ENCODE measurements around the gene SLC4A8. TPM values are rescaled to one million over a fixed set of nuclear protein-coding genes. Genes with fewer than 3 reads are reported as not detected.

SLC4A8 gene
- total and polyA plus RNA-seq, 9 of the 15 experiments (the other 6 are each of a cell fraction or from before 2014, with no cell fraction given): 0.04 to 1.5 (median 0.12) TPM; not detected in 2

DNA sequence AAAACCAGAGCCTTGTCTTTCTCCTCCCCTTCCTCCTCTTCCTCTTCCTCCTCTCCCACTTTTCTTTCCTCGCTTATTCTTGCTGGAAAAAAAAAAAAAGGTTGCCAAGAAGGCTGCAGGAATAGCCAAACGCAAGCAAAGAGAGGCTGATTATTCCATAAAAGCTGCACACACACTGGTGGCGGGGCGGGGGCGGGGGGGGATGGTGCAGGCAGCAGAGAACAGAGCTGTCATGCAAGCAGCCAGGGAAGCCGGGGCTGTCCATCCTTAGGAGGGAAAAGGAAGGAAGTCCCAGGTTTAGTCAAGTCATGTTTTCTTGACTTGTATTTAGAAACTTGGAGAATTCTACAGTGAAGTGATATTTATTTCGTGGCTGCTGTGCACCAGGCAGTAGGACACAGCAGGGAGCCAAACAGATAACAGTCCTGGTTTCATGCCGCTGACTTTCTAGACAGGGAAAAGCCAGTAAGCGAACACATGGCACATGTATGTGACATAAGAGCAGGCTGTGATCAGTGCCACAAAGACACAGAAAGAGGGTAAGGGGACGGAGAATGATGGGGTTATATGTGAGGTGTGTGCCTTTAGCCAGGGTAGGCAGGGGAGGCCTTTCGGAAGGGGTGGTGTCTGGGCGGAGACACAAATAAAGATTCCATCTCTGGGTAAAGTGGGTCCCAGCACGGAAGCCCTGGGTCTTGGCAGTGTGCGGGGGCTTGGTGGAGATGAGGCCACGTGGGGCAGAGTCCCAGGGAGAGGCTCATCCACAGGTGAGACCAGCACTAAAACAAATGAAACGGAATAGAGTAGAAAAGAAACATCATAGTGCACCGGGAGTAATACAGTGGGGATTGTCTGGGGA is 109.8 kb downstream of the SLC4A8 start:
- BruUV-seq (replicated peaks): no TSS peak
- ATAC-seq (no peak), DNase-seq (ENCODE audit: extremely low read depth in 1 of 4, low spot score in 3 of 4) (no peak), FAIRE-seq (no peak)
- intact Hi-C loops (cut with micrococcal nuclease): loop anchor here (5.0 to 10.0 kb wide), 2 partner anchors 290 to 343 kb away; no protein-coding TSS in a partner anchor
- Histone ChIP-seq H3K79me2 (ENCODE audit: control insufficient read depth, insufficient read depth, low read length) (no peaks in the 10 kb centered on the region), H2AFZ (ENCODE audit: low read depth, low read length) (no peak overlapping the region), H3K36me3 (ENCODE audit: control insufficient read depth, insufficient read depth, low read length) (no peaks in the 10 kb centered on the region), H3K27ac (ENCODE audit: extremely low read depth, low read depth, low read length) (no peak overlapping the region), H3K9ac (ENCODE audit: insufficient read depth in 1 of 2, low read depth in 2 of 2, low read length in 2 of 2) (no peak overlapping the region), H3K9me1 (ENCODE audit: control insufficient read depth, insufficient read depth, low read length) (no peaks in the 10 kb centered on the region), H3K9me3 (replicated peaks; ENCODE audit: control insufficient read depth, insufficient read depth, low read depth, low read length) (no peaks in the 10 kb centered on the region), H3K4me2 (ENCODE audit: insufficient read depth, low read length) (no peak overlapping the region), H3K27me3 (ENCODE audit: control insufficient read depth in 2 of 2, insufficient read depth in 2 of 2, low read length in 2 of 2) (peaks cover 18 to 50% of the 10 kb centered on the region in 2 experiments), H4K20me1 (replicated peaks; ENCODE audit: control insufficient read depth, insufficient read depth, low read length) (peaks cover 5% of the 10 kb centered on the region; the same call in 1 of the 2 replicates), H3K4me1 (replicated peaks in 1 of 2; ENCODE audit: control insufficient read depth in 2 of 2, insufficient read depth in 2 of 2, low read length in 2 of 2) (peaks cover 0 to 4% of the 10 kb centered on the region in 2 experiments; a peak in 1 of 5 replicates), H3K4me3 (no peak overlapping the region)
- POLR2A ChIA-PET: interaction anchor here (0.7 kb wide), 1 partner anchor 548 kb away, joined by 4 read pairs; no protein-coding TSS in a partner anchor
- no peak for TF ChIP-seq BRF1 (IDR thresholded peaks at IDR 0.05; ENCODE audit: borderline replicate concordance, extremely low read depth, insufficient read length)
- in situ Hi-C loops (cut with MboI): no loop called here
- CTCF ChIA-PET (ENCODE audit: low intra/inter-chr PET ratio): no interaction called here
- 4% methylated on average over 12 of the region's 17 CpGs for WGBS (ENCODE audit: insufficient coverage, low coverage, missing lambda C conversion rate)

DNA sequence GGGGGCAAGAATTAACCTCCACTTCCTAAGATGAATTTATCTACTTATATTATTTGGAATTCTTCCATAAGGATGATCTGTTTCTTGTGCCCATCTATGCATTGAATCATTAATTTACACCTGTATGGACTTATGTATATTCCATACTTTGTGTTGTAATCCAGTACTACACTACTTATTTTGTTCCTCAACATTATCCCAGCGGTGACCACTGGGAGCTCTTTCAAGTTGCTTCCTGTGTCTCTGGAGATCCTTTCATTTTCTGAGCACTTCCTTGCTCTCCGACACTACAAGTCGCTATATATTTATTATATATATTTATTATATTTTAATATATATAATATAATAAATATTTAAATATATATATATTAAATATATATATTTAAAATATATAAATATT is 111.5 kb downstream of the SLC4A8 start:
- Histone ChIP-seq H3K27ac (ENCODE audit: extremely low read depth, low read depth, low read length) (no peak overlapping the region), H2AFZ (ENCODE audit: low read depth, low read length) (no peak overlapping the region), H3K9me3 (replicated peaks; ENCODE audit: control insufficient read depth, insufficient read depth, low read depth, low read length) (no peaks in the 10 kb centered on the region), H3K9me1 (ENCODE audit: control insufficient read depth, insufficient read depth, low read length) (no peaks in the 10 kb centered on the region), H3K9ac (ENCODE audit: insufficient read depth in 1 of 2, low read depth in 2 of 2, low read length in 2 of 2) (no peak overlapping the region), H3K4me2 (ENCODE audit: insufficient read depth, low read length) (no peak overlapping the region), H3K27me3 (ENCODE audit: control insufficient read depth in 2 of 2, insufficient read depth in 2 of 2, low read length in 2 of 2) (peaks cover 16 to 46% of the 10 kb centered on the region in 2 experiments), H3K4me1 (replicated peaks in 1 of 2; ENCODE audit: control insufficient read depth in 2 of 2, insufficient read depth in 2 of 2, low read length in 2 of 2) (peaks cover 0 to 4% of the 10 kb centered on the region in 2 experiments; a peak in 1 of 5 replicates), H4K20me1 (replicated peaks; ENCODE audit: control insufficient read depth, insufficient read depth, low read length) (no peaks in the 10 kb centered on the region), H3K36me3 (ENCODE audit: control insufficient read depth, insufficient read depth, low read length) (no peaks in the 10 kb centered on the region), H3K4me3 (no peak overlapping the region), H3K79me2 (ENCODE audit: control insufficient read depth, insufficient read depth, low read length) (no peaks in the 10 kb centered on the region)
- 5% methylated on average over 3 of the region's 3 CpGs for WGBS (ENCODE audit: insufficient coverage, low coverage, missing lambda C conversion rate)
- DNase-seq (ENCODE audit: extremely low read depth in 1 of 4, low spot score in 3 of 4) (peak in 3 of 4 experiments; percentile 10 to 29 (median 24)), FAIRE-seq (peak; percentile 6), ATAC-seq (peak; percentile 39; the same call in 1 of the 3 replicates)
- ChIA-PET POLR2A (interaction anchor here (1.0 to 1.8 kb wide), 2 partner anchors 12 to 14 kb away, joined by 4 read pairs; no protein-coding TSS in a partner anchor), CTCF (ENCODE audit: low intra/inter-chr PET ratio) (no interaction called here)
- no TSS peak for BruUV-seq (replicated peaks)
- intact Hi-C loops (cut with micrococcal nuclease): loop anchor here (10.0 kb wide), 1 partner anchor 289 kb away; no protein-coding TSS in a partner anchor
- in situ Hi-C loops (cut with MboI): no loop called here
- no peak for TF ChIP-seq RBM39 (optimal IDR thresholded peaks at IDR 0.05; ENCODE audit: low read depth, low read length)
- no peak for TF ChIP-seq ZNF644 (tag; IDR thresholded peaks at IDR 0.05; ENCODE audit: low read depth)
- TF ChIP-seq ARID2 (IDR thresholded peaks at IDR 0.05): no peak
- TF ChIP-seq, protein P1, sequence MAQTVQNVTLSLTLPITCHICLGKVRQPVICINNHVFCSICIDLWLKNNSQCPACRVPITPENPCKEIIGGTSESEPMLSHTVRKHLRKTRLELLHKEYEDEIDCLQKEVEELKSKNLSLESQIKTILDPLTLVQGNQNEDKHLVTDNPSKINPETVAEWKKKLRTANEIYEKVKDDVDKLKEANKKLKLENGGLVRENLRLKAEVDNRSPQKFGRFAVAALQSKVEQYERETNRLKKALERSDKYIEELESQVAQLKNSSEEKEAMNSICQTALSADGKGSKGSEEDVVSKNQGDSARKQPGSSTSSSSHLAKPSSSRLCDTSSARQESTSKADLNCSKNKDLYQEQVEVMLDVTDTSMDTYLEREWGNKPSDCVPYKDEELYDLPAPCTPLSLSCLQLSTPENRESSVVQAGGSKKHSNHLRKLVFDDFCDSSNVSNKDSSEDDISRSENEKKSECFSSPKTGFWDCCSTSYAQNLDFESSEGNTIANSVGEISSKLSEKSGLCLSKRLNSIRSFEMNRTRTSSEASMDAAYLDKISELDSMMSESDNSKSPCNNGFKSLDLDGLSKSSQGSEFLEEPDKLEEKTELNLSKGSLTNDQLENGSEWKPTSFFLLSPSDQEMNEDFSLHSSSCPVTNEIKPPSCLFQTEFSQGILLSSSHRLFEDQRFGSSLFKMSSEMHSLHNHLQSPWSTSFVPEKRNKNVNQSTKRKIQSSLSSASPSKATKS (CRISPR knock-in tag; IDR thresholded peaks at IDR 0.05): no peak
- TF ChIP-seq PRMT5 (CRISPR knock-in tag; IDR thresholded peaks at IDR 0.05): no peak
- TF ChIP-seq, protein P2, sequence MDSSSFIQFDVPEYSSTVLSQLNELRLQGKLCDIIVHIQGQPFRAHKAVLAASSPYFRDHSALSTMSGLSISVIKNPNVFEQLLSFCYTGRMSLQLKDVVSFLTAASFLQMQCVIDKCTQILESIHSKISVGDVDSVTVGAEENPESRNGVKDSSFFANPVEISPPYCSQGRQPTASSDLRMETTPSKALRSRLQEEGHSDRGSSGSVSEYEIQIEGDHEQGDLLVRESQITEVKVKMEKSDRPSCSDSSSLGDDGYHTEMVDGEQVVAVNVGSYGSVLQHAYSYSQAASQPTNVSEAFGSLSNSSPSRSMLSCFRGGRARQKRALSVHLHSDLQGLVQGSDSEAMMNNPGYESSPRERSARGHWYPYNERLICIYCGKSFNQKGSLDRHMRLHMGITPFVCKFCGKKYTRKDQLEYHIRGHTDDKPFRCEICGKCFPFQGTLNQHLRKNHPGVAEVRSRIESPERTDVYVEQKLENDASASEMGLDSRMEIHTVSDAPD (CRISPR knock-in tag; IDR thresholded peaks at IDR 0.05): no peak
- TF ChIP-seq DDX20 (tag; IDR thresholded peaks at IDR 0.05; ENCODE audit: low read depth): no peak
- TF ChIP-seq CTBP1 (IDR thresholded peaks at IDR 0.05; ENCODE audit: borderline replicate concordance): no peak
- TF ChIP-seq SMAD4 (CRISPR knock-in tag; conservative IDR thresholded peaks at IDR 0.05): no peak

Data from K562 (cell line).